LHCN-M2 (cell line): ENCODE measurements around the gene MED12L. TPM values are rescaled to one million over a fixed set of nuclear protein-coding genes. Genes with fewer than 3 reads are reported as not detected.

Source experiments
- DNase-seq: peaks from one replicate; pipeline ENCODE4 v3.0.0-alpha.2; 2012; ENCODE audit warnings: low read depth
- total RNA-seq: library from RNA; depleted of rRNA; stranded (reverse); fragments of >200 nt; gene quantifications from 2 replicates; pipeline ENCODE4 v1.2.3, GENCODE V29; 2014

The MED12L gene
- total RNA-seq, 1 experiment from 2014 or later: not detected

DNA sequence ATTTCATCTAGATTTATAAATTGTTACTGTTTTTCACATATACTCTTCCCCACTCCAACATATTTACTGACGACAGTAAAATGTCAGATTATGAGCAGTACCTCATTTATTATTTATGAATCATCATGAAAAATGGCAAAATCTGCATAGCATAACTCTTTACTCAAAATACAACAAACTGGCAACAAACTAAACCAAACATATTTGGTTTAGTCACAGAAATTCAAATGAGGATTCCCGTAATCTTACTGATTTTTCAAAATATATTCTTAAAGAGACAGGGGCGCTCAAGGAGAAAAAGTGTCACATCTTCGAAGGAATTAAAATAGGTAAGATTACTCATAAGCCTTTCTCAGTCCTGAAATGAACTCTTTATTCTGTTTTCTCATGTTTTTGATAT, 234.2 kb downstream of the MED12L start:
- DNase-seq: peak; percentile 9

DNA sequence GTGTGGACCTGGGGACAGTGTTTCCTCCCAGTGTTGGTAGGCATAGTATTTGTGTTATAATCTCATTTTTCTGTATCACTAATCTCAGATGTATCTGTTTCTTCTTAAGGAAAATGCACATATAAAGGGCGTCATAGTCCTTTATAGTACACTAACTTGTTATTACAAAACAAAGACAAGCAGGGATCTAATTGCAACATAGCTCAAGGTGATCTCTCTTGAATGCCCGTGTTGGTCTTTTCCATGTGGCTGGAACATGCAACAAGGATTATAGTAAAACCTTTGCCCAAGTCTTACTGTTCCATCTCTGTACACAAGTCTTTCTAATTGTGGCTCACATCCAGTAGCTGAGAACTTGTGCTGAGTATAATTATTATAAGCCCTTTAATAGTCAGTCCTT, 234.7 kb downstream of the MED12L start:
- DNase-seq: no peak

GRCh38 chr3:151321526-151321925, 236.1 kb downstream of the MED12L start:
- DNase-seq: no peak

GRCh38 chr3:151322511-151322910, 237.0 kb downstream of the MED12L start:
- no peak for DNase-seq

DNA sequence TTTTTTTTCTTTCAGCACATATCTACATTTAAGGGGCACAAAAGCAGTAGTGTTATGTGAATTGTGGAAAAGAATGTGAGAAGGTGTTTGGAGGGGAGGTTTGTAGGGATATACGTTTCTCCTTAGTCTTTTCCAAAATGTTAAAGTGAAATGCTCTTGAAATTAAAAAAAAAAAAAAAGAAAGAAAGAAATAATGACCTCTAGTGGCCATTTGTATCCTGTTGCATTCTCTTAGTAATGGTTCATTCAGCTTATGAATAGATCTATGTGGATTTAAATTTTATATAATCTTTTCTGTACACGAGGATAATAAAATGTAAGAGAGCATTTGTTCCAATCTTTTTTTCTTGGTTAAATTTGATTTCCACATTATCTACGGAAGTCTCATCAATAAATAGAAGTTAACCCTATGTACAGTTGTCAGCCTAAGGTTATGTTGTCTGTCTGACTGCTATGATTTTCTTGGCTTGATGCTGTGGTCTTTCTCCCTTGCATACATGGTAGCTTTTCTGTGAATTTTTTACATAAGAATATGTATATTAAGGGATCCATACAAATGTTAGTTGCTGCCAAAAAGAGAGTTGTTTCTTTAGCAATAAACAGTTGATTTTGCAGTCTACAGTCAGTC, 242.2 kb downstream of the MED12L start:
- peak; percentile 6 for DNase-seq

DNA sequence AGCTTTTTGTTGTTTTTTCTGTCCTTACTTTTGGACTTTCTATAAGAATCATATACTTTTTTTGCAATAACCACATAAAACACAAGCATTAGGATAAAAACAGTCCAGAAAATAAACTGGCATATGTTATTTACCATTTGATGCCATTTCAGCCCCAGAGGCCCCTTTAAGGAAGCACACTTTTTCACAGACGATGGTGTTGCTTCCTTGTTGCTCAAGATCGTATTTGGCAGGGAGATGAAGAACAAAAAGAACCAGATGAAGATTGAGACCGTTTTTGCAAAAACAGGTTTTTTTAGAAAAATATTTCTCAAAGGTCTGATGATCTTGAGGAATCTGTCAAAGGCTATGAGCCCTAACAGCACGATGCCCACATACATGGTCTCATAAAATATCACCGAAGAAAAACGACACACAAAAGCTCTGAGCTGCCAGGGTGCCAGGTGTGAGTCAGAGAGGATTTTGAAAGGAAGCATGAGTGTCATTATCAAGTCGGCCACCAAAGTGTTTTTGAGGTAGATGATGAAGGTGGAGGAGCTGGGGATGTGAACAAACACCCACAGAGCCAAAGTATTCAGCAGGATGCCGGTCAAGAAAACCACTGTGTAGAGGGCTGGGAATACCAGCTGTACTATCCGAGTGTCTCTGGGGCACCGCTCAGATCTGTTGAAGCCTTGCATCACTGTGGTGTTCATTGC, 243.0 kb downstream of the MED12L start:
- DNase-seq: no peak

DNA sequence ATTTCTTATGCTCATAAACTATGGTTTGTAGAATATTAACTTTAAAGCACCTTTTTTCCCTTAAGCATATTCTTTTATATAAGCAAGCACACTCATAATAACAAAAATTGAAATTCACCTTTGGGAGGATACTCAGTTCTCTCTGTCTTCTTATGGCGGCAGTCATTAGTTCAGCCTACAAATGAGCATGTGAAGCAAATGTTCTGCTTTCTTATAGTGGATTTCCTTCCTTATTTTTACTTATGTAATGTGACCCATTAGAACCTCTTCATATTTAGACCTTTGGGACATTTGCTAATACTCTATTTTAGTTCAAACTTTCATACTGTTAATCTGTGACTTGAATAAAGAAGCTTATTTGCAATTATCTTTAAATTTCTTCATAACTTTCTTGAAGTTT, 243.9 kb downstream of the MED12L start, which contains the start of gene P2RY13:
TSS of gene P2RY13 (minus strand) at position 187 of the 400 bp plus-strand sequence. CDS start at position 166, 21 bp downstream.
- DNase-seq: no peak

DNA sequence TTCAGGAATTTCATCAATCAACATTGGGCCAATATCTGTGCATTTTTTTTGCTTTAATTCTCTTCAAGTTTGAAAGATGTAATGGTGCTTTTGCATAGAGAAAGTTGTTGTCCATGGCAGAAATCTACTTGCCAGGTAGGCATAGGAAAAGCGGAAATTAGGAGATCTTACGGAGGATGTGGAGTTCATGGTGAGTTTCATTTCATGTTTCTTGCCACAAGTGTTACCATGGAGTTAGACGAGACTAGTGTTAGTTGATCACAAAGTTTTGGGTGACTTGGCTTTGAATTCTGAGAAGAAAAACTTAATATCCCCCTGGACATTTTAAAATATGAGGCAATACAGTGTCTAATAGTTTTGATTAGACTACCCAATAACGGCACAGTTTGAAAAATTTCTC, 244.9 kb downstream of the MED12L start:
- no peak for DNase-seq

GRCh38 chr3:151330899-151331298, 245.4 kb downstream of the MED12L start:
- DNase-seq: no peak

- DNase-seq: no peak
Measured at GRCh38 chr3:151331696-151332095, 246.2 kb downstream of the MED12L start.

GRCh38 chr3:151345859-151346258, 260.4 kb downstream of the MED12L start:
- peak; percentile 5 for DNase-seq

GRCh38 chr3:151346292-151346691, 260.8 kb downstream of the MED12L start:
- DNase-seq: no peak

- DNase-seq: no peak
Measured at GRCh38 chr3:151347432-151347831, 262.0 kb downstream of the MED12L start.

- DNase-seq: no peak
Measured at GRCh38 chr3:151350656-151351055, 265.2 kb downstream of the MED12L start.

DNA sequence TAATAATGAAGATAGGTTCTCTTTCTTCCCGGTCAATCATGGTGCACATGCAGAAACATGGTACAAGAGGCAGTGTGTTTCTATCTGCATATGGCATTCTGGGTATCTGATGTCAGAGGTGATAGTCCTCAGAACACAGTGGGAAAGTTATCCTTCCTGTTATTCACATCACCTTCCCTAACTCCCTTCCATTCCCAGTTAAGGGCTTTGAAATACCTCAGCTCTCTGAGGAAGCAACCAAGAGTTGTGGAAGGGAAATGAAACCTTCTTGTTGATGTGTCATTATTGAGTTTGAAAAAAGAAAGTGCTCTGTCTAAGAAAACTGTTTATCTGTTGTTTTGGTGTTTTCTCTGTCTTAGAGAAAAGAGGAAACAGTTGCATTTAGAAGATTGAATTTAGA, 265.8 kb downstream of the MED12L start:
- DNase-seq: no peak

- DNase-seq: no peak
Measured at GRCh38 chr3:151351648-151352047, 266.2 kb downstream of the MED12L start.

DNA sequence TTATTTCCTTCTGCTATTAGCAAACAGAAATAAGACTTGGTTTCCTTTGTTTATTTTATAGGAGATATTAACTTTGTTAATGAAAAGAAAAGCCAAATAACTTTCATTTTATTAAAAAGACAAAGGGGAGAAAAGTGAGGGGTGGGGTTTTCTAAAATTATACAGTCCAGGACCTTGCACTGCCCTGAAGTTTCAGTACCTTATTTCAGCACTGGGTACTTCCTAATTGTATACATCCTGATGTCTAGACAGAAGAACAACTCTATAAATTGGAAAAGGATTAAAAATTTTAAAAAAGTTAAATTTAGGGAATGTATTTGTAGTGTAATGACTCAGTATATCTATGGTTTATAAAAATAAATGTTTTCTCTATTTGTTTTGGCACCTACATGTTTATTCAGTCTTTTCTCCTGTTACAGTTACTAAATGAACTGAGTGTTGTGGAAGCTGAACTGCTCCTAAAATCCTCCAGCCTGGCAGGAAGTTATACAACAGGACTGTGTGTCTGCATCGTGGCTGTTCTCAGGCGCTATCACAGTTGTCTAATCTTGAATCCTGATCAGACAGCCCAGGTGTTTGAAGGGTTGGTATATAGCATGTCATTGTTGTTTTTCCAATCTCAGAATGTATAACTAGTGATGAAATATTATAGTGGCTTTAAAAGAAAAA, 271.5 kb downstream of the MED12L start:
- peak; percentile 2 for DNase-seq

- no peak for DNase-seq
Measured at GRCh38 chr3:151357463-151357850, 272.0 kb downstream of the MED12L start.

DNA sequence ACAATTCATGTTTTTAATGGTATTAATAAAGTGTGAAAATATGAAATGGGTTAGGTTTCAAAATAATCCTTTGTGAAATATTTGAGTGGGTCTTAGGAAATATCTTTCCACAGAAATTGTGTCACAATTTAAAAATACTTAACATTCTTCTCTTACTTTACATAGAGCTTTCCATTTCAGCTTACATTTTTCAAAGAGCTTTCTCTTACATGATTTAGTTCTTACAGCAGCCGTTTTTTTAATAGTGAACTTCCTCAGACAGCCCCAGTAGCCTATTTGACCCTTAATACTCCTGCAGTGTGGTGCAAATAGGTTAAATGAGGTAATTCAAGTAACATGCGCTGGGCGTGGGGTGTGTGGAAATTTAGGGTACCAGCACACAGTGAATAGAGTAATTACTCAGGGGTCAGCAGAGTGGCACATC, 277.3 kb downstream of the MED12L start:
- DNase-seq: no peak

DNA sequence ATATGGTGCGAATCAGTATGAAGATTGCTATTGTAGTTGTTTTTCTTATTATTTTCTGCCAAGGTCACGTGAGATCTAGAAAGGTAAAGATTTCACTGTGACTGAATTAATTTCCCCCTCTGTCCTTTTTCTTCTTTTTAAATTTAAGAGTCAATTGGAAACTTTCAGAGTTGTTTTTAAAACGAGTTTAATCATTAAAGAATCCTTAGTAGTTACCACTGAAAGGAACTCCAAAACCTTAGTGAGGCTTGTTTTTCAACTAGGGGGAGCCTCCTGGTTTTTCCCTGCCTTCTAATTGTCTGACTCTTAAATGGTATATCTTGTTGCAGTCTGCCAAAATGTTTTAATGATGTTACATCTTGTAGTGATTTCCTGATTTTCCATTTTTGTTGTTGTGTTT, 281.5 kb downstream of the MED12L start:
- DNase-seq: no peak

- no peak for DNase-seq
Measured at GRCh38 chr3:151367448-151367847, 282.0 kb downstream of the MED12L start.

- DNase-seq: no peak
Measured at GRCh38 chr3:151371526-151371925, 286.1 kb downstream of the MED12L start.
